Gastrocnemius medialis (tissue), 4 donors: ENCODE measurements around the gene DHRS7.

Experiments
- POLR2A ChIP-seq, 2 donors: fragments of 450-650 bp; IDR thresholded peaks; one replicate each; pipeline ENCODE4 v1.6.1; 2017; ENCODE audit warnings: antibody characterized with exemption in 2 of 2, mild to moderate bottlenecking in 2 of 2, moderate library complexity in 2 of 2
- TF ChIP-seq, protein P1 (sequence below), 5 experiments: fragments of 450-650 bp in 3 of 5; fragments of 200-600 bp in 2 of 5; sonication (generic) in 2 of 5; IDR thresholded peaks in 4 of 5; conservative IDR thresholded peaks in 1 of 5; 1 replicate in 4 of 5; 2 replicates in 1 of 5; pipeline ENCODE4 v1.5.1; 2016 to 2019; ENCODE audit warnings: antibody characterized with exemption in 5 of 5, mild to moderate bottlenecking in 3 of 5, moderate library complexity in 3 of 5

DNA sequence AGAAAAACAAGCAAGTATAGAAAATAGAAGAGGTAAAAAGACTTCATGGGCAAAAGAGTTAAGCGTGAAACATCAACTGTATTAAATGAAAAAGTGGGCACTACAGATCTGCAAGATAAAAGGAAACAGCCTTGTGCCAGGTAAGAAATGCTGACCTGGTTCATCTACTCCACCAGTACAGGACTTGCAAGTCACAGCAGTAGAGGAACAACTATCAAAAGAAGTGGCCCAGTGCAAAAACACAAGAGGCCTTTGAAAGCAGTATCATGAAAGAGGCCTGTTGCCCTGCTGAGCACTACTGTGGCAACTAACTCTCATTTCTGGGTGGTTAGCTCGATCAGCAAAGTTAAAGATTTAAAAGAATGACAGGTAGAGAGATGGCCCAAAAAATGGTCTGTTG is 10.5 kb downstream of the DHRS7 start:
- TF ChIP-seq, protein P1, sequence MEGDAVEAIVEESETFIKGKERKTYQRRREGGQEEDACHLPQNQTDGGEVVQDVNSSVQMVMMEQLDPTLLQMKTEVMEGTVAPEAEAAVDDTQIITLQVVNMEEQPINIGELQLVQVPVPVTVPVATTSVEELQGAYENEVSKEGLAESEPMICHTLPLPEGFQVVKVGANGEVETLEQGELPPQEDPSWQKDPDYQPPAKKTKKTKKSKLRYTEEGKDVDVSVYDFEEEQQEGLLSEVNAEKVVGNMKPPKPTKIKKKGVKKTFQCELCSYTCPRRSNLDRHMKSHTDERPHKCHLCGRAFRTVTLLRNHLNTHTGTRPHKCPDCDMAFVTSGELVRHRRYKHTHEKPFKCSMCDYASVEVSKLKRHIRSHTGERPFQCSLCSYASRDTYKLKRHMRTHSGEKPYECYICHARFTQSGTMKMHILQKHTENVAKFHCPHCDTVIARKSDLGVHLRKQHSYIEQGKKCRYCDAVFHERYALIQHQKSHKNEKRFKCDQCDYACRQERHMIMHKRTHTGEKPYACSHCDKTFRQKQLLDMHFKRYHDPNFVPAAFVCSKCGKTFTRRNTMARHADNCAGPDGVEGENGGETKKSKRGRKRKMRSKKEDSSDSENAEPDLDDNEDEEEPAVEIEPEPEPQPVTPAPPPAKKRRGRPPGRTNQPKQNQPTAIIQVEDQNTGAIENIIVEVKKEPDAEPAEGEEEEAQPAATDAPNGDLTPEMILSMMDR (IDR thresholded peaks at IDR 0.05 in 4 of 5, conservative IDR thresholded peaks at IDR 0.05 in 1 of 5): no peak
- no peak for TF ChIP-seq POLR2A (IDR thresholded peaks at IDR 0.05)
